Measurements from ENCODE around the gene AKAP8L.

DNA sequence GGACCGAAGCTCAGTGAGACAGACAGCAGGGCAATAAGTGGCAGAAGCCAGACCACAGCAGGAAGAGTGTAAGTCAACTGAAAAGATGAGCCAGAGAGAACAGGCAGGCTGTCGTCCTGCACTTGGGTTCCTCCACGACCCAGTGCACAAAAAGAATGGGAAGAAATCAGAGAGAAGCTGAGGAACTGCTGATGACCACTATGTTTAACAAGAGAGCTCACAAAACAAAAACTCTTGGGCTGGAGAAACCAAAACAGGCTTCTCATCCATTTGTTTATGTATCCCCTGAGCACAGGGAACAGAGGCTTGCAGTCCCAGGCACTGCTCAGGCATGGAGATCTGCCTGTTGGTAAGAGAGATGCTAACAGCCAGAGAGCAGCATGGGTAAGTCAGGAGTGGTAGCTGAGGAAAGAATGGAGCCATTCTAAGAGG lies 14.0 kb downstream of the AKAP8L start:
- TF ChIP-seq, protein P1, sequence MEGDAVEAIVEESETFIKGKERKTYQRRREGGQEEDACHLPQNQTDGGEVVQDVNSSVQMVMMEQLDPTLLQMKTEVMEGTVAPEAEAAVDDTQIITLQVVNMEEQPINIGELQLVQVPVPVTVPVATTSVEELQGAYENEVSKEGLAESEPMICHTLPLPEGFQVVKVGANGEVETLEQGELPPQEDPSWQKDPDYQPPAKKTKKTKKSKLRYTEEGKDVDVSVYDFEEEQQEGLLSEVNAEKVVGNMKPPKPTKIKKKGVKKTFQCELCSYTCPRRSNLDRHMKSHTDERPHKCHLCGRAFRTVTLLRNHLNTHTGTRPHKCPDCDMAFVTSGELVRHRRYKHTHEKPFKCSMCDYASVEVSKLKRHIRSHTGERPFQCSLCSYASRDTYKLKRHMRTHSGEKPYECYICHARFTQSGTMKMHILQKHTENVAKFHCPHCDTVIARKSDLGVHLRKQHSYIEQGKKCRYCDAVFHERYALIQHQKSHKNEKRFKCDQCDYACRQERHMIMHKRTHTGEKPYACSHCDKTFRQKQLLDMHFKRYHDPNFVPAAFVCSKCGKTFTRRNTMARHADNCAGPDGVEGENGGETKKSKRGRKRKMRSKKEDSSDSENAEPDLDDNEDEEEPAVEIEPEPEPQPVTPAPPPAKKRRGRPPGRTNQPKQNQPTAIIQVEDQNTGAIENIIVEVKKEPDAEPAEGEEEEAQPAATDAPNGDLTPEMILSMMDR (IDR thresholded peaks at IDR 0.05), result no peak
- no peak for TF ChIP-seq POLR2A (IDR thresholded peaks at IDR 0.05)
